CD4-positive, alpha-beta T cell treated with Interleukin-10 for 1 hour (primary cell): ENCODE results near the gene ATG4D.
A peak's percentile ranks its signal among the peaks of the same experiment; 100 is the strongest.
"Not testable (repeated sequence)": the region's sequence is repeated elsewhere in the genome, so short reads cannot be mapped to it uniquely, and the experiment has no call there.

Experiments
- DNase-seq: peaks from one replicate; pipeline ENCODE4 v3.0.0-alpha.2; 2020

The ATG4D gene

DNA sequence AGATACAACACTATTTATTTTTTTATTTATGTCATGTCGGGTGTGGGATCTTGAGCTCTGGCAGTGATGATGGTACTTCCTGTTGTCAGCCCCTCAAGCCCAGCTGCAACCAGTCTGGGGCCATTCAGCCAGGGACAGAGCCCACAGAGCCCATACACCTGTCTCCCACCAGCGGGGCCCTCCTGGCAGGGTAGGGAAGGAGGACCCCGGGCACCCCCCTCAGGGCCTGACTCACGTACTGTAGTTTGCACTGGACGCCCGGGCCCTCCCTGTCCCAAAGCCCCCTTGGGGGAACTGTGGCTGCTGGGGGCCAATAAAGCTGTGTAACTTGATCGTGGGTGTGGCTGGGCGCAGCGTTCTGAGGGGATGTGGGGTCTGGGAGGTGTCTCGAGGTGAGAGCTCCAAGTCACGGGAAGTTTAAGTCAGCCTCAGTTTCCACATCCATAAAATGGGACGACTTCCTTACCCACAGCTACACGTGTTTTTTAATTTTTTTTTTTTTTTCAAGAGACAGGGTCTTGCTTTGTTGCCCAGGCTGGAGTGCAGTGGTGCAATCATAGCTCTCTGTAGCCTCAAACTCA is 9.5 kb downstream of the ATG4D start:
- DNase-seq = no peak

DNA sequence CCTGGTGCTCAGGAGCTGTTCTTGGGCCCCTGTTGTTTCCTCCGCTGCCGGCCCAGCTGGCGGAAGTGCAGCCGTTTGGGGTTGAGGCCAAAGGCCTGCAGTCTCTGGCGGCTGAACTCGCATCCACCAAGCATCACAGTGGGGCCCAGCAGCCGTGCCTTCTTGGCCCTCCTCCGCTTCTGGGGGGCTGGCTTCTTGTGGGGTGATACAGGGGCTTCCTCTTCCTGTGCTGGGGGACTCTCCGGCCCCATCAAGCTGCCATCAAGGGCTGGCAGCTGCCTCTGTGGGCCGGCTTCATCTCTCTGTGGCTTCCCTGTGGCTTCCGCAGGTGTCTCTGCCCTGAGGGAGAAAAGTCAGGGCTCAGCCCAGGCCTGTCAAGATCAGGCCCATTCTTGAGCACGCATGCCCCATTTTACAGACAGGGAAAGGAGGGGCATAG is 10.3 kb downstream of the ATG4D start:
- DNase-seq = peak; percentile 80

DNA sequence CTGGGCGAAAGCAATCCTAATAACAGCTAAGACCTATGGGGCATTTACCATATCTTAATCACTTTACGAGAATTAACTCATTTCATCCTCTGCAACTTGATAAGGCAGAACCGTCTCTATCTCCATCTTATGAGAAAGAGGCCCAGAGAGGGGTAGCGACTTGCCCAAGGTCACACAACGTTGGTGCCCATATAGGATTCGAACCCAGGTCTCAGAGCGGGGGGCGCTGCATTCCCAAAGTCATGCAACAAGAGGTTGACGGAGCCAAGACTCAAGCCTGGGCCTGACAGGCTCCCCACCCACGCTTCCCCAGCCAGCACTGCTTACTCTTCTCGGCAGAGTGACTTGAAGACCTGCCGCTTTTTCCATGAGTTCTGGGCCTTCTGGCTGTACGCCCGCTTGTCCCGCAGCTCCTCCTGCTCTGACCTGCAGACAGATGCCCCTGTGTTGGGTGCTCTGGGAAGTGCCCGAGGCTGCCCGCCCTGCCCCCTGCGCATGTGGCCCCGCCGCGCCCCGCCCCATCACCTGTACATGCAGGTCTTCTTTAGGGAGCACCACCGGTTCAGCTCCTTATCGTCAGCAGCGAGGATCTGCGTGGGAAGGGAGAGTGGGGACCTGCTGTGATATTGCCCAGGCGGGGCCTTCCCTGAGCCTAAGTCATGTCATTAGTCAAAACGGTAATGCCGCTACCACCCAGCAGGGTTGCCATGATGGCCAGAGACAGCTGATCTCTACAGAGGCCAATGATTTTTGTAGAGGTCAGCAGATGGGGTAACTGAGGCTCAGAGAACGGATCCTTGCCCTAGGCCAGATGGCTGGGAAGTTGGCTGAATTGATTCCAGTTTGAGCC is 11.3 kb downstream of the ATG4D start:
- DNase-seq = no peak

DNA sequence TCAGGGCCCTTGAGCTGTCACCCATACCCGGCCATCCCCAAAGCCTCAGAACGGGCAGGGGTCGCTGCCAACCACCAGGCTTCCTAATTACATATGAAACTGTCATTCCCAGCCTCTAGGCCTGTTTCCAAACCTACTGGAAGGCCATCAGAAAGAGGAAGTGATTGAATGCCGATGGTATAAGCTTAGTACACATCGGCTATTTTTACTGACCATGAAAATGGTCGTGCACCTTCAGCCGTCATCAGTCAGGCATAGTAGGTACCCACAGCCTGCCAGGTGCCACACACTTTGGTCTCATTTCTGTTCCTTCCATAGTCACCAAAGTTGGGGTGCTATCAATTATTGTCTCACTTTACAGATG is 11.9 kb downstream of the ATG4D start:
- DNase-seq = no peak

DNA sequence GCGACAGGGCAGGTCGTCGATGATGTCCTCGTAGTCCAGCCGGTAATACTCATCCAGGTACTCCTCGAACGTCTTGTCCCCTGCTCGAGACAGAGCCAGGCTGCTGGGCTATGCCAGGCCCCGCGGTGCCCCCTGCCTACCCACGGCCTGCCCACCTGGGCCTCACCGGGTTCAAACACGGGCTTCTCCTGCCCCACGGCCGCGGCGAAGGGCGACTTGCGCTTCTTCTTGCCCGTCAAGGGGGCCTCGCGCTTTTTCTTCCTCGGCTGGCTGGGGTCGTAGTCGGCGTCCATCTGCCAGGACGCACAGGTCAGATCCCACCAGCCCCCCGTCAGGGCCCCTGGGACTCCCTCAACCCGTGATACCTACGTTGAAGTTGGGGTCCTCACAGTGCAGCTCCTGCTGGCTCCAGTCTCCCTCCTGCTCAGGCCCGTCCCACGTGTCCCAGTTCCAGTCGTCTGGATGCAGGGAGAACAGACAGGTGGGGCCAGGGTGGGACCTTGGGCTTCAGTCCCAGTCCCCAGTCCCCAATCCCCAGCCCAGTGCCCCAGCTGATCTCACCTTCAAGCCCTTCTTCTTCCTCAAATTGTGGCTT is 14.0 kb downstream of the ATG4D start:
- no peak for DNase-seq

DNA sequence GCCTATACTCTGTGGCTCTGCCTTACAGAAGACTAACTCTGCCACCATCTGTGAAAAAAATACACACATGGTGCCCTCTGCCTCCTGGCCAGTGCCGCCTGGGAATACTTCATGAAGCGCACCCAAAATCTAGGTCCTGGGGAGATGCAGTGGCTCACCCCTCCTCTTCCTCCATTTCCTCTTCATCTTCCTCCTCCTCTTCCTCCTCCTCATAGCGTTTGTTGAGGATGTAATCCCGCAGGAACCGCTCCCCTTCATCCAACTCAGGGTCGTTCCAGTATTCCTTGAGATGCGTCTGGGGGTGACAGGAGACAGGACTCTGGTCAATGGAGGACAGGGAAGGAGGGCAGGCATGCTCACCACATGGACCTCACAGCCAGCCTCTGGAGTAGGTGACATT is 16.4 kb downstream of the ATG4D start:
- DNase-seq = no peak

DNA sequence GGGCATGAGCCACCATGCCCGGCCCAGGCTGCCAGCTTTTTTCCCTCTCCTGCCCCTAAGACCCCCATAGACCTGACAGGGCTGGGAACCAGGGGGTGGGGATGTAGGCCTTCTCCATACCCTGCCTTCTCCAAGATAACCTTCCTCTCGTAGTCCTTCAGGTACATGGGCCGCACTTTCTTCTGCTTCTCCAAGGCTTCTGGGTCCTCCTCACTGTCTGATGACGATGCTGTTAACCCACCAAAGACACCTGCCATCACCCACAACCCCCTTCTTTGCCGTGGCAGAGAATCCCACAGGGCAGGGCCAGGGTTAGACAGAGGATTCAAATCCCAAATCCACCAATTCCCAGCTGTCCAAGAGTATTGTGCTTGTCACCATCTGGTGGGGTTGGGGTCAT is 18.9 kb downstream of the ATG4D start:
- DNase-seq = no peak

DNA sequence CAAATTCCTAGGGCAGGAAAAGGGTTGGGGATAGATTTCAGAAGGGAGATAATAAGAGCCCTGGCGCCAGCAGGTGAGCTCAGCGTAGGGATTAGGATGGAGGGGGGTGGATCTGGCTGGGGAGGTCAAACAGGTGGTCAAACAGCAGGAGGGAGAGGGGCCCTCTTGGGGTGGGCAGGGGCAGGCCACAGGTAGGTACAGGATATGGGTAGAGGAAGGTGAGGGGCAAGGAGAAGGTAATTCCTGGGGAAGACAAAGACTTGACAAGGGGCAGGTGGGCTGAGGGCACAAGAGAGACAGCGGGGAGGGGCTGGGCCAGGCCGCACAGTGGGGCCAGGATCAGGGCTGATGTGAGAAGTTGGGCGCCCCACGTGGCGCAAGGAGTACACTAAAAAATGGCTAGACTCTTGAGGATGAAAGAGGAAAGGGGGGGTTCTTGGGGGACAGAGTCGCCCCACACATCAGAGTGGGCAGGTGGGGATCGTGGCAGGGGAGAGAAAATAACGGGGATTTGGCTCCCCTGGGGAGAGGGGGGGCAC is 21.4 kb downstream of the ATG4D start:
- DNase-seq = peak; percentile 69

DNA sequence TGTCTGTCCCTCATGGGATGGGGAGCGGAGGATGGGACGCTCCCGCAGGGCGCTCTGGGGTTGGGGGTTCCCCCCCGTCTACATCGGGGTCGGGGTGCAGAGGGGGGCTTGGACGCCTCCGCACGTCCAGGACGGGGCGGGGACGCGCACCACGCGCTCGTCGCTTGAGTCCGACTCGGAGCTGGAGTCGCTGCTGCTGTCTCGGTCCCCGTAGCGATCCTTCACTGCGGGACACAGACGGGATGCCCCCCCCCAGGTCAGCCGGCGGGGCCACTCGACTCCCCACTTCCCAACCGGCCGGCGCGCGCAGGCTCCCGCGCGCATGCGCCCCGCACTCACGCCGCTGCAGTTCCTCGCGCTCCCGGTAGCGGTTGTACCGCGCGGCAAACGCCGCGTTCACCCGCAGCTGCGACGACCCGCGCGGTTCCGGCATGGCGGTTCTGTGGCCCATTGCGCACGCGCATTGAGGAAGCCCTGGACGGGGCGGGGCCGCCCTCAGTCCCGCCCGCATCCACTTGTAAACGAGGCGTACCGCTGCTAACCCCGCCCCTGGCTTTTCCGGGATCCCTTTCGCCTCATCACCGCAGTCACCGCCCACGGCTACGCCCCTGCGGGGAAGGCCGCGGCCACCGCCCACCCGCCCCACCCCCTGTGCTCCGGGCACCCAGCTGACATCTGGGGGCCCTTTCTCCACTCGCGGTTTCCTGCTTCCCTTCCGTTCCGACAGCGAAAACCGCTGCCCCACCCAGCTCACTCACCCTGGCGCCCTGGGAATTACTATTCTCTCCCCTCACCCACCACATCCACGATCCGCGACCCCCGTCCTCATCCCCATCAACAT is 22.1 kb downstream of the ATG4D start, which contains the start of gene KRI1:
Gene KRI1 (minus strand): TSS at position 444 of the 841 bp plus-strand sequence. CDS start 11 bp downstream, at position 433.
- DNase-seq = peak; percentile 100

DNA sequence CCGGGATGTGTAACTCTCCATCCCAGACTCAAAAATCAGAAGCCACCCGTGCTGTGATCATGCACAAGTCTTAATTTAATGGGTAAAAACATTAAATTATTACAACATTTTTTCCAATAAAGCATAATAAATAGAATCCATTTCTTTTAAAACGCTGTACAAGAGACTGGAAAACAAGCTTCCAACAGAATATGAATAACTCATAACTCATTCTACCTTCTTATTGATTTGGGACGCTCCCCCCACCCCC is 22.6 kb downstream of the ATG4D start:
- no peak for DNase-seq

DNA sequence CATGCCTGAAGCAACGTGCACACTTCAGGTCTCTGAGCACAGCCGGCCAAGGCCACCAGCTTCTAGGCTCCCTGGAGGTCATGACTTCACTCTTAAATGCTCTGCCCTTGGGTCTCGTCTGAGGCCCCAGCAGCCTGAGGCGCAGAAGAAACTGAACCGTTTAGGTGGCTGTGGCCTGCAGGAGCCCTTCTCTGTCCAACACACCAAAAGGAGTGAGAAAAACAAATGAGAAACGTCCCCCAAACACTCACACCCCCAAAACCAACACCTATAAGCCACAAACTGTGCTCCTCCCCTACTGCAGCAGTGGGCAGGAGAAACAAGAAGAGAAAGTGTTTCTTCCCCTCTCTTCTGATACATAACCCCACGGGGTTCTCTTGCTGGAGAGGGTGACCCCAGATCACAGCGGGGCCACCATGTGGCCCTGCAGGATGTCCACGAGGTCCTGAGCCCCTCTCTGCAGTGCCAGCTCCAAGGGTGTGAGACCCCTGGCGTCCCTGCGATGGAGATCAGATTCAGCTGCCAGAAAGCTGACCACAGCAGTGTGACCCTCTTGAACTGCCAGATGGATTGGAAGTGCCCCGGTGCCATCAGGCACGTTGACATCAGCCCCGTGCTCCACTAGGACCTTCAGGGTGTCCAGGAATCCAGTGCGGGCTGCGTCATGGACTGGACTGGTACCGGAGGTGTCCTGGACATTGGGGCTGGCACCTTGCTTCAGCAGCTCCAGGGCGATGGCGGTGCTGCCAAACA is 23.1 kb downstream of the ATG4D start:
- DNase-seq = peak; percentile 84

DNA sequence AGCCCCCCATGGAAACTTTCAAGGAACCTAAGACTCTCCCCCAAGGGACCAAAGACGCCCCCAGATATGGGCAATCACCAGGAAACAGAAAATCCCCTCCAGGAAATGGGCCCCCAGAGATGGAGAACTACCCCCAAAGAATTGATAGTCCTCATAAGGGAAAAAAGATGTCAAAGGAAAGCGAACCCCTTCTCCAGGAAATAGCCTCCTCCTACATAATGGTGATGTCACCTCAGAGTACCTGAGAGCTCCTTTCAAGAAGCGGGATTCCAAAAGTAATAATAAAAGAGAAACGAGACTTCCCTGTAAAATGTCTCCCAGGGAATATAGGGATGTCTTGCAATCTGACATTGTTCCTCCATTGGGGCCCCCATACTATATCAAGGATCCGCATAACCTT is 24.0 kb downstream of the ATG4D start:
- DNase-seq = peak; percentile 33

DNA sequence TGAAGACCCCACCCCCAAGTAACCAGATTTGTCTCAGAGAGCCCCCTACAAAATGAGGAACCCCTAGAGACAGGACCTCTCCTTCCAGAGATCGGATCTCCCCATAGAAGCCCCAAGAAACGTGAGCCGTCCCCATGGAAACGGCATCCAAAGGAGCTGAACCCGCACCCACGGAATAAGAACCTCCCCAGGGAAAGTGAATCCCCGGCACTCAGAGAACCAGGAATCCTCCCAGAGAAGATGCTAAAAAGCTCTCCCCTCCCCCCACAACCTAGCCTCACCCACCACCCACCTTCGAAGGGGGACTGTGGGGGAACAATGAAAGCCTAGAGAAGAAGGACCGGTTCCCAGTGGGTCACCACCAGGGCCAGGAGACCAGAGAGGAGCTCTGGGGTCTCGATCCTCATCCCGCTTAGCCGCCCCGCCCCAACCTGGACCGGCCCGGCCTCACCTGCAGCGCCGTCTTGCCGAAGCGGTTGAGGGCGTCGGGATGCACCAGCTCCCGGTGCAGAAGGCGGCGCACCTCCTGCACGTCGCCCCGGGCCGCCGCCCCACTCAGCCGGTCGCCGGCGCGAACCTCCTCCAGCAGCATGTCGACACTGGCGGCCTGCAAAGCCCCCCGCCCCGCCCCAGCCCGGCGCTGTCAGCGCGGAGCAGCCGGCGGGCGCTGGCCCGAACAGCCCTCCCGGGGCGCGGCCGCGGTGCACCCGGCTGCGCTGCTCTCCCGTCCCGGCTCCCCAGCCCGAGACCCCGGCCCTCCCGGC is 24.5 kb downstream of the ATG4D start:
- DNase-seq = peak; percentile 24

DNA sequence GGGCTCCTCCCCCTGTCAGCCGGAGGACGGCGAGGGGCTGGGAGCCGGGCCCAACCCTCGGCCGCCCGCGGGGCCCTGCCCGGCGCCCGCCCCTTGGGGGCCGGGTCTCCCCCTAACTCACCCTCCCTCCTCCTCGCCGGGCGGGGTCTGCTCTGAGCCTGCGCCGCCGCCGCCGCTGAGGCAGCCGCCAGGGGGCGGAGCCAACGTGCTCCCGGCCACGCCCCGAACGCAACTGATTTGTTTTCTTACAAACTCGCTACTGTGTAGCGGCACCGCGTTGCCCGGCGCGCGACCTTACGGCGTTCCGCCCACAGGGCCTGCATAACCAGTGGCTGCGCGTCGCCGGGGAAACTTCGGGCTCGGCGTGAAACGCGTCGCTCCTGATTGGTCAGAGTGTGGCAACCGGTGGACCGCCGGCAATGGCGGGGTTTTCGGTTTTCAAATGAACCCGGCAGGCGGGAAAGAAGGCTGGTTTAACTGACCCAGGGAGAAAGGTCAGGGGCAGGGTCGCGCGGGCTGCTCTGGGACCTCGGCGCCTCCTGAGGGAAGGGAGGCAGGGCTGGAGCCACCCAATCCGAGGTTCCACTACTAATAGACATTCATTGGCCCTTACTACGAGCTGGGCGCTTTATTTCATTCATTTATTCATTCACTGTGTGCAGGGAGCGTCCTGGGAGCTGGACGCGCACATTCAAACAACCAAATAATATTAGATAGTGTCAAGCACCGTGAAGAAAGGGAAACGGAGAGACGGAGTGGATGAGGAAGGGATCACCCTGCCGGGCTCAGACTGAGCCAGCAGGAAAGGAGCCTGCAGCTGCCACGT is 25.3 kb downstream of the ATG4D start, which contains the start of gene CDKN2D:
Gene CDKN2D (minus strand): TSS at position 154 of the 826 bp plus-strand sequence. CDS start 326 bp downstream, outside the sequence.
- peak; percentile 100 for DNase-seq

DNA sequence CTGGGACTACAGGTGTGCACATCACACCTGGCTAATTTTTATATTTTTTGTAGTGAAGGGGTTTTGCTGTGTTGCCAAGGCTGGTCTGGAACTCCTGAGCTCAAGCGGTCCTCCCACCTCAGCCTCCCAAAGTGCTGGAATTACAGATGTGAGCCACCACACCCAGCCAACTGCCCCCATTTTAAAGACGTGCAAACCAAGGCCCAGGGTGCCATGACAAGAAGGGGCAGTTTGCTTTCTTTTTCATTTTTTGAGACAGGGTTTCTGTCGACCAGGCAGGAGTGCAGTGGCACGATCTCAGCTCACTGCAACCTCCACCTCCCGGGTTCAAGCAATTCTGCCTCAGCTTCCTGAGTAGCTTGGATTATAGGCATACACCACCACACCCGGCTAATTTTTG is 30.1 kb downstream of the ATG4D start:
- DNase-seq = not testable (repeated sequence)

DNA sequence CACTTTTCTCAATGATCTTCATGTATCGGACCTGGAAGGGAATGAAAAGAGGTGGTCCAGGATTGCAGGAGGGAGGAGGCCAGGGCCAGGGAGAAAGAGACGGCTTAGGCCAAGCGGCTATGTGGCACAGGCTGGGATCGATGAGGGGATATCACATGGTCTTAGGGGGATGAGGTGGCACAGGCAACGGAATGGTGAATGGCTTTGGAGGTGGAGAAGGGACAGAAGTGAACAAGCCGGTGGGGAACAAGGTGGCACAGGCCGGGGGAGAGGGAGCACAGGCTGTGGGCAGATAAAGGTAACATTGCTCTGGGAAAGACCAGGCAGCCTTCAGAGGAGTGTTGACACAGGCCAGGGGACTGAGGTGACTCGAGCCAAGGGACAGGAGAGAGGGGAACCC is 30.8 kb downstream of the ATG4D start:
- DNase-seq = no peak

DNA sequence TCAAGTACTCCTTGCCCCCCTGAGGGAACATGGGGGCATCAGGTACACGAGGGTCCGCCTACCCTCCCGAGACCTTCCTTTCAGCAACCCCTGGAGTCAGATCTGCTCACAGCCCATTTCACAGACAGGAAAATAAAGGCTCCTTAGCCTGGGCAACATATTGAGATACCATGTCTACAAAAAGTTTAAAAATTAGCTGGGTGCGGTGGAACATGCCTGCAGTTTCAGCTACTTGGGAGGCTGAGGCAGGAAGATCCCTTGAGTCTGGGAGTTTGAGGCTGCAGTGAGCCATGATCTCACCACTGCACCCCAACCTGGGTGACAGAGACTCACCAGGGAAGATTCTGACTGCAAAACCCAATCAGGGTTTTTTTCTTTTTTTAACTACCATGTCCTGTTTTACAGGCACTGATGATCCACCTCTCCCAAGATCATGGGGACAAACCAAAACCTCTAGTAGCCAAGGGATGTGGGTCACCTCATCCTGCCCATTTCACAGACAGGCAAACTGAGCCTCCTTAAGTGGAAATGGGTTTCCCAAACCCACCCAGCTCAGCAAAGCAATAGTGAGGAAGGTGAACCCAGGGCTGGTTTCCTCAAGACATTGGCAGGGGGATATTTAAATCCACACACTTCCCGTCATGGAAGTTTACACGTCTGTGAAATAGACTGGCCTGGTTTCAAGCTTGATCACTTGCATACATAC is 31.5 kb downstream of the ATG4D start:
- no peak for DNase-seq

DNA sequence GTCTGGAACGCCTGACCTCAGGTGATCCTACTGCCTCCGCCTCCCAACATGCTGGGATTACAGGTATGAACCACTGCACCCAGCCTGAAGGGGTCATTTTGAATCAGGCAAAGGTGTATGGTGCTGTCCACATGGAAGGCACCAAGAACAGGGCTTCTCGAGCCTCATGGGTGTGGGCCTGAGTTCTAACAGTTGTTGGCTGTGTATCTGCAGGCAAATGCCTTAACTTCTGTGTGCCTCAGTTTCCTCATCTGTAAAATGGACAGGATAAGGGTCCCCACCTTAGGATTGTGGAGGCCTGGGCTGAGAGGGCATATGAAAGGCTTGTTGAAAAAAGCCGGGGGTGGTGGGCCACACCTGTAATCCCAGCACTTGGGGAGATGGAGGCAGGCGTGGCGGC is 34.2 kb downstream of the ATG4D start:
- no peak for DNase-seq

DNA sequence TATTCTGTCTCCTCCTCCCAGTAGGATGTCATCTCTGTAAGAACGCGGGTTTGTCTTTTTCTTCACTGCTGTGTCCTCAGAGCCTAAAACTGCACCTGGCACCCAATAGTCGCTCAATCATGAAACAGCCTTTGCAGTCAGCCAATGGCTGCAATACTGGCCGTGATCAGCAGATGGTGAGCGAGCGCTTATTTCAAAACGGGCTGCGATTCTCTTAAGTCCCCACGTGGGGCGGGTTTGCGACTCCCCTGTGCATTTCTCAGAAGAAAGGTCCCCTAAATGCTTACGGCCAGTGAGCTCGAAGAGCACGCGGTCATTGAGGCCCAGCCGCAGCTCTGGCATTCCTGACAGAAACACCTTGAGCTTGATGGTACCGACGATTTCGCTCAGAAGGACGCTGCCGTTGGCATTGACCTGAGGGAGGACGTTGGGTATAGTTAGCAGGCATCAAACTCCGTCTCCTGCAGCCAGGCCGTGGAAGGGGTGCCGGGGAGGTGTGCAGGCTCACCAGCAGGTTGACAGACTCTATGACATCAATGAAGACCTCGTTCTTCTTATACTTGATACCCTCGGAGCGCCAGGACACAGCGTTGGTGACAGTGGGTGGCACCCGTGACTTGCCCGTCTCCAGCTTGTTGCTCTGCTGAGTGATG is 37.4 kb downstream of the ATG4D start:
- DNase-seq = peak; percentile 91
